ENCODE measurements around the gene GUCY2C.

GUCY2C gene

GRCh38 chr12:14563046-14563445 is 133.4 kb downstream of the GUCY2C start:
- Histone ChIP-seq H3K4me3 (ENCODE audit: low read depth, low read length, poor library complexity, severe bottlenecking) (no peak overlapping the region), H3K4me2 (ENCODE audit: low read length) (no peak overlapping the region), H3K36me3 (ENCODE audit: insufficient read depth, low read length) (no peaks in the 10 kb centered on the region), H3F3A (ENCODE audit: insufficient read depth, low read length) (no peaks in the 10 kb centered on the region), H3K27me3 (ENCODE audit: insufficient read depth, low read length) (no peaks in the 10 kb centered on the region), H4K20me1 (ENCODE audit: insufficient read depth, low read length) (no peaks in the 10 kb centered on the region), H3K9ac (ENCODE audit: low read length) (no peak overlapping the region), H3K9me2 (ENCODE audit: low read depth, low read length) (no peaks in the 10 kb centered on the region), H3K79me2 (ENCODE audit: insufficient read depth, low read length) (no peaks in the 10 kb centered on the region), H3K9me3 (ENCODE audit: low read length) (no peaks in the 10 kb centered on the region), H3K27ac (ENCODE audit: low read depth, low read length, poor library complexity, severe bottlenecking) (no peak overlapping the region), H2AFZ (ENCODE audit: low read length) (no peak overlapping the region), H3K4me1 (ENCODE audit: insufficient read depth, low read length, severe bottlenecking) (peaks cover 47% of the 10 kb centered on the region)
- TF ChIP-seq CTCF (IDR thresholded peaks at IDR 0.05; ENCODE audit: low read length) (no peak), EZH2 (IDR thresholded peaks at IDR 0.05; ENCODE audit: borderline replicate concordance, low read length) (no peak)
